Mammary epithelial cell (primary cell): ENCODE results near the gene ADGRG7.
"Not testable (repeated sequence)": the region's sequence is repeated elsewhere in the genome, so short reads cannot be mapped to it uniquely, and the experiment has no call there.

Experiments
- CTCF ChIP-seq, 2 donors: IDR thresholded peaks in 1 of 2; conservative IDR thresholded peaks in 1 of 2; 2 replicates each; pipeline ENCODE4 v1.5.1; 2011 to 2012; ENCODE audit warnings: inconsistent platforms in 2 of 2, low read length in 2 of 2, mild to moderate bottlenecking in 2 of 2, control low read depth in 1 of 2, low read depth in 1 of 2; ENCODE audit not compliant: insufficient read depth in 1 of 2; ENCODE audit errors: extremely low read depth in 1 of 2
- EZH2 ChIP-seq: IDR thresholded peaks from 2 replicates; pipeline ENCODE4 v1.6.1; 2012; ENCODE audit warnings: low read length, inconsistent platforms, borderline replicate concordance

DNA sequence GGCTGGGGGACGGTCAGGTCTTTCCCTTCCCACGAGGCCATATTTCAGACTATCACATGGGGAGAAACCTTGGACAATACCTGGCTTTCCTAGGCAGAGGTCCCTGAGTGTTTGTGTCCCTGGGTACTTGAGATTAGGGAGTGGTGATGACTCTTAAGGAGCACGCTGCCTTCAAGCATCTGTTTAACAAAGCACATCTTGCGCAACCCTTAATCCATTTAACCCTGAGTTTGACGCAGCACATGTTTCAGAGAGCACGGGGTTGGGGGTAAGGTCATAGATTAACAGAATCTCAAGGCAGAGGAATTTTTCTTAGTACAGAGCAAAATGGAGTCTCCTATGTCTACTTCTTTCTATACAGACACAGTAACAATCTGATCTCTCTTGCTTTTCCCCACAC lies 57.3 kb downstream of the ADGRG7 start:
- not testable (repeated sequence) for TF ChIP-seq CTCF (conservative IDR thresholded peaks at IDR 0.05 in 1 of 2, IDR thresholded peaks at IDR 0.05 in 1 of 2; ENCODE audit: extremely low read depth in 1 of 2, insufficient read depth in 1 of 2, low read depth in 1 of 2, low read length in 2 of 2); EZH2
